Osteoblast (primary cell): ENCODE data around the gene PPP1R8. TPM values are rescaled to one million over a fixed set of nuclear protein-coding genes. Genes with fewer than 3 reads are reported as not detected.

ENCODE experiments used
- DNase-seq: peaks from one replicate; pipeline ENCODE4 v3.0.0; 2011; ENCODE audit warnings: low spot score, mixed read lengths; ENCODE audit not compliant: insufficient read length; ENCODE audit errors: missing footprints
- H2AFZ ChIP-seq: 2 replicates; pipeline ENCODE4 v1.6.0; 2011; ENCODE audit warnings: mild to moderate bottlenecking, low read length
- H3K27ac ChIP-seq: 2 replicates; pipeline ENCODE4 v1.5.1; 2011; ENCODE audit warnings: mild to moderate bottlenecking, low read depth, low read length, moderate library complexity
- H3K27me3 ChIP-seq: 2 replicates; pipeline ENCODE4 v1.6.0; 2012; ENCODE audit warnings: mild to moderate bottlenecking, control low read depth, inconsistent platforms, low read length, moderate library complexity; ENCODE audit not compliant: insufficient read depth
- H3K36me3 ChIP-seq: 2 replicates; pipeline ENCODE4 v1.5.1; 2011; ENCODE audit warnings: mild to moderate bottlenecking, low read length, control low read depth, moderate library complexity; ENCODE audit not compliant: insufficient read depth
- H3K4me1 ChIP-seq: 2 replicates; pipeline ENCODE4 v1.5.1; 2011; ENCODE audit warnings: mild to moderate bottlenecking, low read length, control low read depth, moderate library complexity; ENCODE audit not compliant: insufficient read depth
- H3K4me2 ChIP-seq: 2 replicates; pipeline ENCODE4 v1.6.0; 2011; ENCODE audit warnings: mild to moderate bottlenecking, low read length; ENCODE audit not compliant: insufficient read depth
- H3K4me3 ChIP-seq: fragments of 200-600 bp; sonication (generic); 3 replicates; pipeline ENCODE4 v1.5.1; 2012; ENCODE audit warnings: mild to moderate bottlenecking, low read length, inconsistent platforms; ENCODE audit not compliant: insufficient read depth
- H3K79me2 ChIP-seq: 2 replicates; pipeline ENCODE4 v1.6.0; 2012; ENCODE audit warnings: mild to moderate bottlenecking, low read length, control low read depth, inconsistent platforms; ENCODE audit not compliant: insufficient read depth
- H3K9me3 ChIP-seq: 2 replicates; pipeline ENCODE4 v1.5.1; 2011; ENCODE audit warnings: low read depth, low read length, control low read depth
- H4K20me1 ChIP-seq: 2 replicates; pipeline ENCODE4 v1.6.0; 2012; ENCODE audit warnings: mild to moderate bottlenecking, low read length, control low read depth; ENCODE audit not compliant: insufficient read depth
- CTCF ChIP-seq: IDR thresholded peaks from 2 replicates; pipeline ENCODE4 v1.5.1; 2011; ENCODE audit warnings: mild to moderate bottlenecking, low read depth, low read length, moderate library complexity; ENCODE audit errors: extremely low read depth
- total RNA-seq: library from RNA; depleted of rRNA; stranded (reverse); fragments of >200 nt; gene quantifications from 2 replicates; pipeline ENCODE4 v1.2.3, GENCODE V29; 2012

PPP1R8 gene
- total RNA-seq, 1 donor = 29.7 TPM

- no peak overlapping the region for H2AFZ ChIP-seq
These were observed 28.5 kb downstream of the PPP1R8 start for GRCh38 chr1:27858949-27859576.

GRCh38 chr1:27861436-27861835, 30.9 kb downstream of the PPP1R8 start:
- H3K79me2 ChIP-seq = no peaks in the 10 kb centered on the region
- no peak overlapping the region for H3K4me2 ChIP-seq
- no peak overlapping the region for H3K4me3 ChIP-seq
- no peaks in the 10 kb centered on the region for H3K36me3 ChIP-seq
- DNase-seq = no peak
- H3K9me3 ChIP-seq = no peaks in the 10 kb centered on the region
- no peak overlapping the region for H3K27ac ChIP-seq
- H4K20me1 ChIP-seq = no peaks in the 10 kb centered on the region
- no peaks in the 10 kb centered on the region for H3K27me3 ChIP-seq
- H3K4me1 ChIP-seq = peaks cover 20% of the 10 kb centered on the region
- no peak overlapping the region for H2AFZ ChIP-seq
- TF ChIP-seq CTCF = no peak

More at GRCh38 chr1:27858949-27859576, 28.5 kb downstream of the PPP1R8 start:
- no peak overlapping the region for H3K4me3 ChIP-seq
- no peaks in the 10 kb centered on the region for H3K9me3 ChIP-seq
- TF ChIP-seq CTCF = no peak
- H3K4me1 ChIP-seq = peaks cover 17% of the 10 kb centered on the region
- DNase-seq = peak; percentile 32
- H3K4me2 ChIP-seq = no peak overlapping the region
- no peaks in the 10 kb centered on the region for H3K27me3 ChIP-seq
- no peaks in the 10 kb centered on the region for H3K36me3 ChIP-seq
- H3K27ac ChIP-seq = no peak overlapping the region
- H4K20me1 ChIP-seq = no peaks in the 10 kb centered on the region
- no peaks in the 10 kb centered on the region for H3K79me2 ChIP-seq

GRCh38 chr1:27862004-27862403, 31.4 kb downstream of the PPP1R8 start:
- Histone ChIP-seq H3K27ac (peak overlapping the region; percentile 98), H2AFZ (no peak overlapping the region), H3K36me3 (no peaks in the 10 kb centered on the region), H3K27me3 (no peaks in the 10 kb centered on the region), H4K20me1 (no peaks in the 10 kb centered on the region), H3K4me3 (no peak overlapping the region), H3K4me1 (peaks cover 20% of the 10 kb centered on the region), H3K4me2 (no peak overlapping the region), H3K79me2 (no peaks in the 10 kb centered on the region), H3K9me3 (no peaks in the 10 kb centered on the region)
- TF ChIP-seq CTCF = no peak
- DNase-seq = peak; percentile 26

- no peak for TF ChIP-seq CTCF
- peak; percentile 98 for DNase-seq
- Histone ChIP-seq H3K79me2 (no peaks in the 10 kb centered on the region), H3K36me3 (no peaks in the 10 kb centered on the region), H3K27ac (peak overlapping the region; percentile 98), H2AFZ (peak overlapping the region; percentile 87), H3K4me3 (peak overlapping the region; percentile 42), H4K20me1 (no peaks in the 10 kb centered on the region), H3K27me3 (no peaks in the 10 kb centered on the region), H3K4me2 (peak overlapping the region; percentile 73), H3K9me3 (no peaks in the 10 kb centered on the region), H3K4me1 (peaks cover 20% of the 10 kb centered on the region)
These were observed 32.3 kb downstream of the PPP1R8 start for GRCh38 chr1:27862671-27863537.
